ENCODE measurements around the gene GARNL3. TPM values are rescaled to one million over a fixed set of nuclear protein-coding genes. Genes with fewer than 3 reads are reported as not detected.

The GARNL3 gene
- total and polyA plus RNA-seq, 2 of the 13 experiments (the other 11 are each of a cell fraction or from before 2014, with no cell fraction given) = 3.9 to 11.0 TPM

DNA sequence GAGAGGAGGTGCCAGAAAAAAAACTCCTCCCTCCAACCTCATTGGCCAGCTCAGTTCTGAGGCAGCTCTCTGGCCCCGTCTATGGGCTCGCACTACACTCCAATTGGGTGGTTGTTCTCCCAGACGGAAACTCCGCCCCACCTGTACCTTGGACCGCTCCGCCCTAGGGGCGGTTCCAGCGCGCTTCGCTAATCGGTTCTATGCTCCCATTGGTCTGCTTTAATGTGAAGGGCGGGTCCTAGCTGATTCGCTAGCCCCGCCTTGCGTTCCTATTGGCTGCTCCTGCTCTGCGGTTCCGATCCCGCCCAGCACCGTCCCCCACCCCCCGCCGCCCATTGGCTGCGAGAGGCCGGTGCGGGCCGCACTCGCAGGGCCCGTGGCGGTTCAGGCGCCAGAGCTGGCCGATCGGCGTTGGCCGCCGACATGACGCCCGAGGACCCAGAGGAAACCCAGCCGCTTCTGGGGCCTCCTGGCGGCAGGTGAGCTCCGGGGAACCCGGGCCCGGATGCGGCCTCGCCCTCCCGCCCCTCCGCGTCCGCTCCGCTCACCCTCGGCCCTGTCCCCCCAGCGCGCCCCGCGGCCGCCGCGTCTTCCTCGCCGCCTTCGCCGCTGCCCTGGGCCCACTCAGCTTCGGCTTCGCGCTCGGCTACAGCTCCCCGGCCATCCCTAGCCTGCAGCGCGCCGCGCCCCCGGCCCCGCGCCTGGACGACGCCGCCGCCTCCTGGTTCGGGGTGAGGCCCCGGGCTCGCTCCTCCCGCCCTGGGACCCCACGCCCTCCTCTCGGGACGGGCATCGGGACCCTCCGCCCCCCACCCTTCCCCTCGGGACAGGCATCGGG, 132.5 kb downstream of the GARNL3 start, which contains the start of gene SLC2A8 (continued):
- no peak for TF ChIP-seq ZNF180 (CRISPR knock-in tag; IDR thresholded peaks at IDR 0.05; ENCODE audit: borderline replicate concordance, low read depth)
- TF ChIP-seq FOXA3 (CRISPR knock-in tag; IDR thresholded peaks at IDR 0.05) = no peak
- TF ChIP-seq NBN (conservative IDR thresholded peaks at IDR 0.05) = no peak
- TF ChIP-seq NR3C1 (CRISPR knock-in tag; IDR thresholded peaks at IDR 0.05) = no peak
- TF ChIP-seq REXO4 (CRISPR knock-in tag; IDR thresholded peaks at IDR 0.05; ENCODE audit: borderline replicate concordance) = no peak
- TF ChIP-seq MBNL3 (CRISPR knock-in tag; conservative IDR thresholded peaks at IDR 0.05) = no peak
- no peak for TF ChIP-seq ZSCAN31 (CRISPR knock-in tag; IDR thresholded peaks at IDR 0.05; ENCODE audit: low read depth)
- no peak for TF ChIP-seq MAFK (conservative IDR thresholded peaks at IDR 0.05 in 1 of 2, IDR thresholded peaks at IDR 0.05 in 1 of 2; ENCODE audit: low read length in 2 of 2)
- TF ChIP-seq BCL6 (CRISPR knock-in tag; IDR thresholded peaks at IDR 0.05) = 0 out of 2 replicates have a peak, but pooled peaks have one; percentile 12
- TF ChIP-seq ZNF777 (CRISPR knock-in tag; IDR thresholded peaks at IDR 0.05) = no peak; the same call in none of the 2 replicates
- no peak for TF ChIP-seq MEF2D (CRISPR knock-in tag; IDR thresholded peaks at IDR 0.05)
- no peak for TF ChIP-seq SRF (IDR thresholded peaks at IDR 0.05; ENCODE audit: low read depth, low read length)
- TF ChIP-seq ZNF224 (CRISPR knock-in tag; IDR thresholded peaks at IDR 0.05) = no peak
- TF ChIP-seq ZNF547 (CRISPR knock-in tag; IDR thresholded peaks at IDR 0.05) = 0 out of 2 replicates have a peak, but pooled peaks have one; percentile 6
- TF ChIP-seq KDM5B (CRISPR knock-in tag; IDR thresholded peaks at IDR 0.05; ENCODE audit: borderline replicate concordance) = peak; percentile 43; the same call in 1 of the 2 replicates
- no peak for TF ChIP-seq TEAD2 (CRISPR knock-in tag; IDR thresholded peaks at IDR 0.05)
- no peak for TF ChIP-seq ZMAT5 (CRISPR knock-in tag; IDR thresholded peaks at IDR 0.05; ENCODE audit: borderline replicate concordance, low read depth)
- TF ChIP-seq, protein P1, sequence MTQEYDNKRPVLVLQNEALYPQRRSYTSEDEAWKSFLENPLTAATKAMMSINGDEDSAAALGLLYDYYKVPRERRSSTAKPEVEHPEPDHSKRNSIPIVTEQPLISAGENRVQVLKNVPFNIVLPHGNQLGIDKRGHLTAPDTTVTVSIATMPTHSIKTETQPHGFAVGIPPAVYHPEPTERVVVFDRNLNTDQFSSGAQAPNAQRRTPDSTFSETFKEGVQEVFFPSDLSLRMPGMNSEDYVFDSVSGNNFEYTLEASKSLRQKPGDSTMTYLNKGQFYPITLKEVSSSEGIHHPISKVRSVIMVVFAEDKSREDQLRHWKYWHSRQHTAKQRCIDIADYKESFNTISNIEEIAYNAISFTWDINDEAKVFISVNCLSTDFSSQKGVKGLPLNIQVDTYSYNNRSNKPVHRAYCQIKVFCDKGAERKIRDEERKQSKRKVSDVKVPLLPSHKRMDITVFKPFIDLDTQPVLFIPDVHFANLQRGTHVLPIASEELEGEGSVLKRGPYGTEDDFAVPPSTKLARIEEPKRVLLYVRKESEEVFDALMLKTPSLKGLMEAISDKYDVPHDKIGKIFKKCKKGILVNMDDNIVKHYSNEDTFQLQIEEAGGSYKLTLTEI (CRISPR knock-in tag; conservative IDR thresholded peaks at IDR 0.05) = no peak
- TF ChIP-seq ZNF3 (CRISPR knock-in tag; IDR thresholded peaks at IDR 0.05) = no peak
- TF ChIP-seq ZNF234 (CRISPR knock-in tag; conservative IDR thresholded peaks at IDR 0.05) = peak; percentile 70; the same call in 1 of the 2 replicates
- no peak for TF ChIP-seq ERF (CRISPR knock-in tag; IDR thresholded peaks at IDR 0.05)
- TF ChIP-seq TSC22D2 (CRISPR knock-in tag; IDR thresholded peaks at IDR 0.05; ENCODE audit: borderline replicate concordance) = no peak
- TF ChIP-seq, protein P2, sequence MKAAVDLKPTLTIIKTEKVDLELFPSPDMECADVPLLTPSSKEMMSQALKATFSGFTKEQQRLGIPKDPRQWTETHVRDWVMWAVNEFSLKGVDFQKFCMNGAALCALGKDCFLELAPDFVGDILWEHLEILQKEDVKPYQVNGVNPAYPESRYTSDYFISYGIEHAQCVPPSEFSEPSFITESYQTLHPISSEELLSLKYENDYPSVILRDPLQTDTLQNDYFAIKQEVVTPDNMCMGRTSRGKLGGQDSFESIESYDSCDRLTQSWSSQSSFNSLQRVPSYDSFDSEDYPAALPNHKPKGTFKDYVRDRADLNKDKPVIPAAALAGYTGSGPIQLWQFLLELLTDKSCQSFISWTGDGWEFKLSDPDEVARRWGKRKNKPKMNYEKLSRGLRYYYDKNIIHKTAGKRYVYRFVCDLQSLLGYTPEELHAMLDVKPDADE (CRISPR knock-in tag; IDR thresholded peaks at IDR 0.05) = 0 out of 2 replicates have a peak, but pooled peaks have one; percentile 72
- TF ChIP-seq ZNF546 (CRISPR knock-in tag; conservative IDR thresholded peaks at IDR 0.05) = no peak; the same call in 1 of the 2 replicates
- no peak for TF ChIP-seq ZNF564 (CRISPR knock-in tag; IDR thresholded peaks at IDR 0.05)
- TF ChIP-seq, protein P3, sequence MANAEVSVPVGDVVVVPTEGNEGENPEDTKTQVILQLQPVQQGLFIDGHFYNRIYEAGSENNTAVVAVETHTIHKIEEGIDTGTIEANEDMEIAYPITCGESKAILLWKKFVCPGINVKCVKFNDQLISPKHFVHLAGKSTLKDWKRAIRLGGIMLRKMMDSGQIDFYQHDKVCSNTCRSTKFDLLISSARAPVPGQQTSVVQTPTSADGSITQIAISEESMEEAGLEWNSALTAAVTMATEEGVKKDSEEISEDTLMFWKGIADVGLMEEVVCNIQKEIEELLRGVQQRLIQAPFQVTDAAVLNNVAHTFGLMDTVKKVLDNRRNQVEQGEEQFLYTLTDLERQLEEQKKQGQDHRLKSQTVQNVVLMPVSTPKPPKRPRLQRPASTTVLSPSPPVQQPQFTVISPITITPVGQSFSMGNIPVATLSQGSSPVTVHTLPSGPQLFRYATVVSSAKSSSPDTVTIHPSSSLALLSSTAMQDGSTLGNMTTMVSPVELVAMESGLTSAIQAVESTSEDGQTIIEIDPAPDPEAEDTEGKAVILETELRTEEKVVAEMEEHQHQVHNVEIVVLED (CRISPR knock-in tag; IDR thresholded peaks at IDR 0.05; ENCODE audit: borderline replicate concordance) = peak; percentile 30; the same call in 1 of the 2 replicates
